Coronary artery (tissue), 2 donors: ENCODE measurements around the gene SNED1.

Experiments used
- DNase-seq: peaks from one replicate; pipeline ENCODE4 v3.0.0-alpha.2; 2017; ENCODE audit warnings: low spot score
- H3K27ac ChIP-seq, 2 donors: fragments of 200-600 bp; sonication (generic); one replicate each; pipeline ENCODE4 v1.5.1; 2016 to 2019
- H3K4me3 ChIP-seq: fragments of 200-600 bp; sonication (generic); 2 replicates; pipeline ENCODE4 v1.5.1; 2016; ENCODE audit warnings: mild to moderate bottlenecking, moderate library complexity
- CTCF ChIP-seq: fragments of 200-600 bp; sonication (generic); IDR thresholded peaks from one replicate; pipeline ENCODE4 v1.5.1; 2019; ENCODE audit warnings: antibody characterized with exemption

Gene SNED1

GRCh38 chr2:241043581-241043980 is 45.2 kb downstream of the SNED1 start:
- no peak overlapping the region for H3K27ac ChIP-seq
- H3K4me3 ChIP-seq, result no peak overlapping the region
- DNase-seq, result no peak
- TF ChIP-seq CTCF, result no peak

- H3K27ac ChIP-seq, result no peak overlapping the region
- no peak overlapping the region for H3K4me3 ChIP-seq
- no peak for DNase-seq
- no peak for TF ChIP-seq CTCF
These were observed 49.0 kb downstream of the SNED1 start for GRCh38 chr2:241047253-241048010.

- TF ChIP-seq CTCF, result no peak
- Histone ChIP-seq H3K27ac (no peak overlapping the region), H3K4me3 (no peak overlapping the region)
- no peak for DNase-seq
These were observed 49.9 kb downstream of the SNED1 start for GRCh38 chr2:241048149-241048948.

GRCh38 chr2:241048949-241049343 is 50.5 kb downstream of the SNED1 start:
- DNase-seq, result no peak
- no peak overlapping the region for H3K27ac ChIP-seq
- H3K4me3 ChIP-seq, result no peak overlapping the region
- TF ChIP-seq CTCF, result no peak

DNA sequence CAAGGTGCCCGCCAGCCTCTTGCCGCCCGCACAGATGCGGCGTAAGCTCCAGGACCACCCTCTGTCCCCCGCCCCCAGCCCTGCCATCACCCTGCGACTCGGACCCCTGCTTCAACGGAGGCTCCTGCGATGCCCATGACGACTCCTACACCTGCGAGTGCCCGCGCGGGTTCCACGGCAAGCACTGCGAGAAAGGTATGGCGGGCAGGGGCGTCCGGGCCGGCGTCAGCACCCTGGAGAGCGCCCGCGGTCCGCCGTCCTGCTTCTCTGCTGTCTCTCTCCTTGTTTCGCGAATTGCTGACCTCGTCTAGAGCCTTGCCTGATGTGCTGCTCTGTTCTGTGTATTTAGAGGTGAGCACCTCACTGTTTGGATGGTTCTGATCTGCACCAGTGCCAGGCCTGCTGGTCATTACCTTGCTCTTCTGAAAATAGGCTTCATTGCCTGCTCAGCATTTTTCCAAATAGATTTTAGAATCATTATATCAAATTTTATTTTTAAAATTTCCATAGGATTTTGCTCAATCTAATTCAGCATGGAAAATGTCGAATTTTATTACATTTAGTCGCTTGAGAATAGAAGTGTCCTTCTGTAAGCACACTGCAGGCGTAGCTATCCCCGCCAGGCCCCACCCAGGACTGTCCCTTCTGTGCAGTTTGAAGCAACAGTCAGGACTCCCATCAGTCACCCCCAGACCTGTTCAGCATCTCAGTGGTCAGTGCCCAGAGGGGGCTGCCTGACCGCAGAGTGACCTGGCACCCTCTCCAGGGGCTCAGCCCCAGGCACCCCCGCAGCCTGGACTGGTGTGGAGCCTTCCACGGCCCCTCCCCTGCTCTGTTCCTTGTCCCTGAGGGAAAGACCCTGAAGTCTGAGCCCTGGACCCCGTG is 51.6 kb downstream of the SNED1 start:
- no peak for DNase-seq
- Histone ChIP-seq H3K27ac (no peak overlapping the region), H3K4me3 (no peak overlapping the region)
- TF ChIP-seq CTCF, result no peak

DNA sequence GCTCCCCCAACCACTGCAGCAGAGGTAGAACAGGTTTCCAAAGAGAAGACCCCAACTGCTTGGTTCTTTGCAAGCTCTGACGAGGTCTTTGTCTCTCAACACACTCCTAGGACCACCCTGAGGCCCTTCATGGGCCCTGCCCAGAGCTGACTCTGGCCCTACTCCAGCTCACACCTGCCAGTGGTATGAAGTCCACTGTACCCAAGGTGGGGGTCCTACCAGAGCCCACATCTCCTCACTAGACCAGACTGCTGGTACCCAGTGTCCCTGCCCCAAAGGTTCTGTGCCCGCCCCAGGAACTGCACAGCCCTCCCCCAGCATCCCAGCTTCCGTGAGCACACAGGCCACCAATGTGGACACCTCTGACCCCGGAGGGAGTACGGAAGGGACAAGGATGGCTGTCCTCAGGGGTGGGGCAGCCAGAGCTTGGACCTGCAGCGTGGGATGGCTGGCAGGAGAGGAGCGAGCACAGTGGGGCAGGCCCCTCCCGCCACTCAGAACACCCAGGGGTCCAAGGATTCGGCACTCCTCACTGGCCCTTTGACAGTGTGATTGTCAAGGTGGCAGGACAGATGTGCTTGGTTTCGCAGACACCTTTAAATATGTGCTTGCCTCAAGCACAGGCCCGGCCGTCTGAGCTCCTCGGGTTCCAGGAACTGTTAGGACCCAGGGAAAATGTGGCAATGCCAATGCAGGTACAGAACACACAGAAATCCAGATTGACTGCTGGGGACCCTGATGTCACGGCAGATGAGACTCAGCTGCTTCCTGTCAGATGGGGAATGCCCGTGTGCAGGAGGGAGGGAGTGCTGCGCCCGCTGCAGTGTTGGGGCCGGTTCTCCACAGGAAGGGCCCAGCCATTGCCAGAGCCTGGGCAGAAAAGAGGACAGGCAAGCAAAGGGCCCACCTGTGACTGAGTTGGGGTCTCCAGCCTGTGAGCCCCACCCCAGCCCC is 52.5 kb downstream of the SNED1 start:
- TF ChIP-seq CTCF, result no peak
- Histone ChIP-seq H3K27ac (no peak overlapping the region), H3K4me3 (no peak overlapping the region)
- no peak for DNase-seq
